A673 (cell line): ENCODE data around the gene SHC1.

ENCODE experiments used
- EZH2 ChIP-seq: fragments of 200-600 bp; sonication (generic); IDR thresholded peaks from 2 replicates; pipeline ENCODE4 v1.6.1; 2017; ENCODE audit warnings: borderline replicate concordance, low read depth, mild to moderate bottlenecking, mixed read lengths, antibody characterized with exemption, low read length; ENCODE audit not compliant: poor library complexity, severe bottlenecking
- TF ChIP-seq, protein P1 (sequence below): fragments of 300-800, 200-600 bp; sonication (generic); conservative IDR thresholded peaks from 2 replicates; pipeline ENCODE4 v1.5.1; 2017; ENCODE audit warnings: low read depth, mild to moderate bottlenecking, antibody characterized with exemption, low read length, moderate library complexity, mixed read lengths

DNA sequence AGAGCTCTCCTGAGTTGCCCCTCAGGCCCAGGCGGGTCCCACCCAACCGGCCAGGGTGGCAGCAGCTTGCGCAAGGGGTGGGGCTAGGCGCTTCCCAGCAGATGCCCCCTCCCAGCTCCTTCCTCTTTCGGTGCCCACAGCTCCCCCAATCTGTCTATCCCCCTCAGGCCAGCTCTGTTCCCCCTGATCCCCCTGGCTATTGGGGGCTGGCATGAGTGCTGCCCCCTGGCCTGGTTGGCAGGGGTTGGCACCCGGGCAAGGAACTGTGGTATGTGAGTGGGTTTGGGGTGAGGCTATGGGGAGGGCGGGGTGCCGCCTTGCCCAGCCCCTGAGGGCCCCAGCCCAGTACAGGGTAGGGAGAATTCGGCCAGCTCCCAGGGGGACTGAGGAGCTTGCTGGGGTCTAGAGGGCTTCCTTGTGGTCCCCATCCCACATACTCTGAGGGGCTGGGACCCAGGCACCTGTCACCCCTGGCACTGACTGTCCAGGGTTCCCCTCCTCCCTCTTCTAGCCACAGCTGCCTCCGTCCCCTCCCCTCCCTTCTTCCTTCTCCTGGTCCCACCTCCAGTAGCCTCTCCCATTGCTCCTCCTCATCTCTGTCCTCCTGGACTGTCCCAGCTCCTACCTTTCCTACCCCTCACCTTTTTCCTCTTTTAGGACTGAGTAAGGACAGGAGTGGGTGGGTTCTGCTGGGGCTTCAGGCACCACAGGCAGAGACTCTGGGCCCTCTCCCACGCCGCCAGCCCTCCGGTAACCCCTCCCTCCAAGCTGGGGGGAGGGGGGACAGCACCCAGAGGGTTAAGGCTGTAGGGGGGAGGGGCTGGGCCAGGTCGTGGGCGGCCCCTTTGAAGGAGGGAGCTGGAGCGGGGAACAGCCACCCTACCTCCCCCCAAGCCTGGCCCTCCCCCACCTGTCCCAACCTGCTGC lies 37.7 kb upstream of the SHC1 start:
- TF ChIP-seq, protein P1, sequence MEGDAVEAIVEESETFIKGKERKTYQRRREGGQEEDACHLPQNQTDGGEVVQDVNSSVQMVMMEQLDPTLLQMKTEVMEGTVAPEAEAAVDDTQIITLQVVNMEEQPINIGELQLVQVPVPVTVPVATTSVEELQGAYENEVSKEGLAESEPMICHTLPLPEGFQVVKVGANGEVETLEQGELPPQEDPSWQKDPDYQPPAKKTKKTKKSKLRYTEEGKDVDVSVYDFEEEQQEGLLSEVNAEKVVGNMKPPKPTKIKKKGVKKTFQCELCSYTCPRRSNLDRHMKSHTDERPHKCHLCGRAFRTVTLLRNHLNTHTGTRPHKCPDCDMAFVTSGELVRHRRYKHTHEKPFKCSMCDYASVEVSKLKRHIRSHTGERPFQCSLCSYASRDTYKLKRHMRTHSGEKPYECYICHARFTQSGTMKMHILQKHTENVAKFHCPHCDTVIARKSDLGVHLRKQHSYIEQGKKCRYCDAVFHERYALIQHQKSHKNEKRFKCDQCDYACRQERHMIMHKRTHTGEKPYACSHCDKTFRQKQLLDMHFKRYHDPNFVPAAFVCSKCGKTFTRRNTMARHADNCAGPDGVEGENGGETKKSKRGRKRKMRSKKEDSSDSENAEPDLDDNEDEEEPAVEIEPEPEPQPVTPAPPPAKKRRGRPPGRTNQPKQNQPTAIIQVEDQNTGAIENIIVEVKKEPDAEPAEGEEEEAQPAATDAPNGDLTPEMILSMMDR, result no peak
- no peak for TF ChIP-seq EZH2
